Activated CD8-positive, alpha-beta T cell treated with anti-CD3 and anti-CD28 coated beads for 36 hours (primary cell): ENCODE data around the gene ABCA13. TPM values are rescaled to one million over a fixed set of nuclear protein-coding genes. Genes with fewer than 3 reads are reported as not detected.

Source experiments
- ATAC-seq: fragments of 200-7000 bp; cut with Tn5 transposase; one replicate; pipeline ENCODE4 v1.10.0; 2021; ENCODE audit warnings: mild to moderate bottlenecking, moderate library complexity
- CTCF ChIA-PET: fragments of 350-600 bp; sonication (Branson Sonifier 250); formaldehyde crosslinking; loops from one replicate; lab custom pipeline; 2021; ENCODE audit warnings: antibody characterized with exemption; lab: Charles Lee
- POLR2A ChIA-PET: fragments of 350-600 bp; sonication (Branson Sonifier 250); formaldehyde crosslinking; loops from one replicate; lab custom pipeline; 2021; ENCODE audit warnings: antibody characterized with exemption; lab: Charles Lee
- DNase-seq: peaks from one replicate; pipeline ENCODE4 v3.0.0-alpha.2; 2020
- H3K27ac Mint-ChIP-seq: one replicate; pipeline ENCODE4 v1.8.0; 2021; ENCODE audit warnings: mild to moderate bottlenecking, mixed read lengths
- H3K27me3 Mint-ChIP-seq: one replicate; pipeline ENCODE4 v1.8.0; 2021; ENCODE audit warnings: mixed read lengths
- H3K36me3 Mint-ChIP-seq: one replicate; pipeline ENCODE4 v1.8.0; 2021; ENCODE audit warnings: low read depth, mixed read lengths
- H3K4me1 Mint-ChIP-seq: one replicate; pipeline ENCODE4 v1.8.0; 2021; ENCODE audit warnings: low read depth, mixed read lengths
- H3K4me3 Mint-ChIP-seq: one replicate; pipeline ENCODE4 v1.8.0; 2021; ENCODE audit warnings: mild to moderate bottlenecking, moderate library complexity, mixed read lengths
- H3K9me3 Mint-ChIP-seq: one replicate; pipeline ENCODE4 v1.8.0; 2021; ENCODE audit warnings: mixed read lengths
- intact Hi-C: fragments of 100-400 bp; cut with micrococcal nuclease; formaldehyde crosslinking; loops from one replicate; pipeline ENCODE4 v1.10.0; 2022
- total RNA-seq, 2 experiments: library from RNA; stranded (reverse); gene quantifications; one replicate each; pipeline ENCODE4 v1.2.3, GENCODE V29; 2021
- TF ChIP-seq, protein P1 (sequence below): fragments of 200-600 bp; IDR thresholded peaks from one replicate; pipeline ENCODE4 v1.8.0; 2022; ENCODE audit warnings: antibody characterized with exemption, mild to moderate bottlenecking

The ABCA13 gene
- total RNA-seq, 2 experiments from 2014 or later, result not detected

DNA sequence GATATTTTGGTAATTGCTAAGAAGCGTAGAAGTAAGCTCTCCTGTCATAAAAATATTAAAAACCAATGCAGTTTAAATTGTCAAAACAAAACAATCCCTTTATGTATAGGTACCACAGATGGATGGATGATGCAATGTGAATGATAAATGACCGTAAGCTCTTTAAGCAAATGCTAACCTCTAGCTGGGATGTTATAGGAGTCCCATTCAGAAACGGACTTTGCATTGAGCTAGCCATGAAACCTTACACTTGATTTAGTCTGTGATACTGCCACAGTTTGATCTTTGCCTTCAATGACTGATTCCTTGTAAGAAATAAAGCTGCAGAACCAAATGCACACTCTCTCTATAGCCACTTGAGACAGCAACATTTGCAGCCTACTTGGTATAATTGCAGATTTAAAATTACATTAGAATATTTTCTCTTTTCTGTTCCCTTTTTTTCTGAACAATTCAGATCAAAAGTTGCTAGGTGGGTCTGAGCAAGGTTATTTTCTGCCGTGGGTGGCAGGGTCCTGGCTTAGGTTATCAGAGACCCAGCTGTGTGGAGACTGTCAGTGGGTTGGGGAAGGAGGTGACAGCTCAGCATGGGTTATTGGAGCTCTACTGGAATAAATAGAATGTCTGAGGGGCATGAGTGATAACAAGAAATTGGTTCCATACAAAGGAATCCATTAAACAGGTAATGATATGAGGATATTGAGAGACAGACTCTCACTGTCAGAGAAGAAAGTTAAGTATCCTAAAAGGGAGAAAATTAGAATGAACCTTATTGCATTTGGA is 494.3 kb downstream of the ABCA13 start:
- POLR2A ChIA-PET, result no interaction called here
- H3K27me3 Mint-ChIP-seq, result no peaks in the 10 kb centered on the region
- intact Hi-C loops, result no loop called here
- no peaks in the 10 kb centered on the region for H3K9me3 Mint-ChIP-seq
- no peak for ATAC-seq
- H3K4me1 Mint-ChIP-seq, result no peaks in the 10 kb centered on the region
- H3K4me3 Mint-ChIP-seq, result no peak overlapping the region
- H3K36me3 Mint-ChIP-seq, result no peaks in the 10 kb centered on the region
- CTCF ChIA-PET, result no interaction called here
- H3K27ac Mint-ChIP-seq, result no peak overlapping the region
- TF ChIP-seq, protein P1, sequence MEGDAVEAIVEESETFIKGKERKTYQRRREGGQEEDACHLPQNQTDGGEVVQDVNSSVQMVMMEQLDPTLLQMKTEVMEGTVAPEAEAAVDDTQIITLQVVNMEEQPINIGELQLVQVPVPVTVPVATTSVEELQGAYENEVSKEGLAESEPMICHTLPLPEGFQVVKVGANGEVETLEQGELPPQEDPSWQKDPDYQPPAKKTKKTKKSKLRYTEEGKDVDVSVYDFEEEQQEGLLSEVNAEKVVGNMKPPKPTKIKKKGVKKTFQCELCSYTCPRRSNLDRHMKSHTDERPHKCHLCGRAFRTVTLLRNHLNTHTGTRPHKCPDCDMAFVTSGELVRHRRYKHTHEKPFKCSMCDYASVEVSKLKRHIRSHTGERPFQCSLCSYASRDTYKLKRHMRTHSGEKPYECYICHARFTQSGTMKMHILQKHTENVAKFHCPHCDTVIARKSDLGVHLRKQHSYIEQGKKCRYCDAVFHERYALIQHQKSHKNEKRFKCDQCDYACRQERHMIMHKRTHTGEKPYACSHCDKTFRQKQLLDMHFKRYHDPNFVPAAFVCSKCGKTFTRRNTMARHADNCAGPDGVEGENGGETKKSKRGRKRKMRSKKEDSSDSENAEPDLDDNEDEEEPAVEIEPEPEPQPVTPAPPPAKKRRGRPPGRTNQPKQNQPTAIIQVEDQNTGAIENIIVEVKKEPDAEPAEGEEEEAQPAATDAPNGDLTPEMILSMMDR, result no peak
- DNase-seq, result no peak

GRCh38 chr7:48667407-48667806 is 496.1 kb downstream of the ABCA13 start:
- H3K4me3 Mint-ChIP-seq, result no peak overlapping the region
- no peak for ATAC-seq
- H3K36me3 Mint-ChIP-seq, result no peaks in the 10 kb centered on the region
- TF ChIP-seq, protein P1, result no peak
- no peaks in the 10 kb centered on the region for H3K4me1 Mint-ChIP-seq
- no peak for DNase-seq
- no peaks in the 10 kb centered on the region for H3K9me3 Mint-ChIP-seq
- CTCF ChIA-PET, result no interaction called here
- H3K27ac Mint-ChIP-seq, result no peak overlapping the region
- intact Hi-C loops, result no loop called here
- H3K27me3 Mint-ChIP-seq, result no peaks in the 10 kb centered on the region
- POLR2A ChIA-PET, result no interaction called here

- no peak overlapping the region for H3K4me3 Mint-ChIP-seq
- no peaks in the 10 kb centered on the region for H3K36me3 Mint-ChIP-seq
- ChIA-PET CTCF (no interaction called here), POLR2A (no interaction called here)
- no peaks in the 10 kb centered on the region for H3K4me1 Mint-ChIP-seq
- no peaks in the 10 kb centered on the region for H3K27me3 Mint-ChIP-seq
- intact Hi-C loops, result no loop called here
- TF ChIP-seq, protein P1, result no peak
- DNase-seq (no peak), ATAC-seq (no peak)
- no peak overlapping the region for H3K27ac Mint-ChIP-seq
- H3K9me3 Mint-ChIP-seq, result peaks cover 11% of the 10 kb centered on the region
Measured at GRCh38 chr7:48671656-48672055, 500.4 kb downstream of the ABCA13 start.

DNA sequence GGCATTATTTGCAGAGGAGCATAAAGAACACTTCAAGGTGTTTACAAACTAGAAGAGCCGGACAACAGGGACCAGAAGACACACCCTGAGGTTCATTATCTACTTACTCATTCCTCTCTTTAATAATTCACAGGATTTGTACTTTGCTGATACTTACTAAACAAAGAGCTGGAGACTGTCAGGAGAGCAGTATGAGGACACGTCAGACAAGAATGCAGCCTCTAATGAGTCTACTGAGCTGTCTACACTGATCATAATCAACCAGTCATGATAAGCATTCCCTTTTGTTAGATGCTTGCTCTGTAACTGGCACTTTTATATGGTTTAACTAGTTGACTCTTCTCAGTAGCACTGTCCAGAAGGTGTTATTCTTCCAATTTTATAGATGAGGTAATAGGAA is 509.7 kb downstream of the ABCA13 start:
- POLR2A ChIA-PET, result interaction anchor here (0.5 kb wide), 1 partner anchor 302 kb away, joined by 3 read pairs; no protein-coding TSS in a partner anchor
- Mint-ChIP-seq H3K4me1 (no peaks in the 10 kb centered on the region), H3K4me3 (no peak overlapping the region), H3K36me3 (no peaks in the 10 kb centered on the region), H3K27ac (no peak overlapping the region), H3K27me3 (no peaks in the 10 kb centered on the region), H3K9me3 (peaks cover 4% of the 10 kb centered on the region)
- TF ChIP-seq, protein P1, result no peak
- no peak for DNase-seq
- no peak for ATAC-seq
- intact Hi-C loops, result no loop called here
- CTCF ChIA-PET, result no interaction called here

DNA sequence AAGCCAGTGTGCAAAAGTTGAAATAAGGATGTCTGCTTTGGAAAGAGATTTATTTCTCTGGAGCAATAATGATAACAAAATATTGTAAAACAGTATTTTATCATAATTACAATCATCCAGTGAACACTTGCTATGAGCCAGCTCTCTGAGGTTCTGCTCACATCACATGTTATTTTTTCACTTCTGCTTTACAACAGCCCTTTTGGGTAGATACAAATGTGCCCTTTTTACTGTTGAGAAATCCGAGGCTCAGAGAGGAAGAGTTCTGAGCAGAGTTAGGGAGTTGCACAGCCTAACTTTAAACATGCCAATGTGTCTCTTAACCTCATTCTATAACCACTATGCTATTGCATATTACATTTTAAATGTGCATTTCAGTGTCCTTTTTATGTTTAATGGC is 520.5 kb downstream of the ABCA13 start:
- no peak overlapping the region for H3K4me3 Mint-ChIP-seq
- DNase-seq (no peak), ATAC-seq (no peak)
- intact Hi-C loops, result no loop called here
- H3K27ac Mint-ChIP-seq, result no peak overlapping the region
- no peaks in the 10 kb centered on the region for H3K9me3 Mint-ChIP-seq
- ChIA-PET CTCF (no interaction called here), POLR2A (no interaction called here)
- TF ChIP-seq, protein P1, result no peak
- no peaks in the 10 kb centered on the region for H3K36me3 Mint-ChIP-seq
- H3K4me1 Mint-ChIP-seq, result no peaks in the 10 kb centered on the region
- H3K27me3 Mint-ChIP-seq, result no peaks in the 10 kb centered on the region

Other genes starting within 250 kb of the ABCA13 start
- gene PKD1L1, start 223.0 kb upstream of the ABCA13 start, total RNA-seq, result under 1 TPM; 0.09 to 0.20 TPM
- 10 to 100 TPM; 37.1 to 43.5 TPM for gene HUS1, start 191.8 kb upstream of the ABCA13 start, total RNA-seq
- under 1 TPM in 1 of 2 experiments, not detected in 1; 0.95 TPM for gene SUN3, start 142.4 kb upstream of the ABCA13 start, total RNA-seq
- under 1 TPM; 0.74 to 0.83 TPM for gene C7orf57, start 135.9 kb upstream of the ABCA13 start, total RNA-seq
- 10 to 100 TPM; 89.6 to 93.3 TPM for gene UPP1, start 82.2 kb upstream of the ABCA13 start, total RNA-seq